Breast epithelium (tissue), 3 donors: ENCODE results near the gene PRAMEF9.
"Not testable (repeated sequence)": the region's sequence is repeated elsewhere in the genome, so short reads cannot be mapped to it uniquely, and the experiment has no call there.

ENCODE experiments used
- CTCF ChIP-seq, 3 donors: fragments of 450-650 bp; IDR thresholded peaks; one replicate each; pipeline ENCODE4 v1.5.1; 2016 to 2017; ENCODE audit warnings: antibody characterized with exemption in 3 of 3, mild to moderate bottlenecking in 3 of 3, moderate library complexity in 3 of 3
- POLR2A ChIP-seq: fragments of 450-650 bp; IDR thresholded peaks from one replicate; pipeline ENCODE4 v1.6.1; 2016; ENCODE audit warnings: antibody characterized with exemption, mild to moderate bottlenecking, moderate library complexity
- POLR2AphosphoS5 ChIP-seq, 3 donors: sonication (generic); formaldehyde crosslinking; IDR thresholded peaks; one replicate each; pipeline ENCODE4 v1.6.1; 2017; ENCODE audit warnings: antibody characterized with exemption in 3 of 3

DNA sequence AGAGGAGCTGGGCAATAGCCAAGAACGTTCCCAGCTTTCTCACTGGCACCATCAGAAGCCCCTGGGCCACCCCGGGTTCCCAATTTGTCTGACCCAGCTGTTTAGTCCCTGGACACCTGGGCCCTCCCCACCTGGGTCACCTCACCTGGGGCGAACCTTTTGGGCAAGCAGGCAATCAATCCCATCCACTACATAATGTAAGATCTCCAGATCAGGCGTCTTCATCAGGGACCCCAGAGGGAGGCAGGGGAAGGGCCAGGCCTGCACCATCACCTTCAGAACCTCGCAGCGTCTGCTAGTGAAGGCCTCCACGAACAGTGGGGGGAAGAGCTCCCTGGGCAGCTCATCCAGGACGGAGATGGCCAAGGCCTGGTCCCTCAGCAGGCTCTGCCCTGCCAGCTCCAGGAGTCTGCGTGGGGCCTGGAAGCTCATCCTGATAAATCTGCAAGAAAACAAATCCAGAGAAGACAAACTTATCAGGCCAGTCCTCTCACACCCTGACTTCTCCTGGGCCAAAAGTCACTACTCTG lies 54.1 kb downstream of the PRAMEF9 start, which contains the start of gene PRAMEF18:
- TF ChIP-seq POLR2A; POLR2AphosphoS5 (IDR thresholded peaks at IDR 0.05); CTCF (IDR thresholded peaks at IDR 0.05): not testable (repeated sequence)
